Brain pericyte (primary cell): ENCODE data around the gene RNPS1.

Experiments
- DNase-seq: peaks from one replicate; pipeline ENCODE4 v3.0.0-alpha.2; 2012; ENCODE audit warnings: low read depth, low spot score

The RNPS1 gene

DNA sequence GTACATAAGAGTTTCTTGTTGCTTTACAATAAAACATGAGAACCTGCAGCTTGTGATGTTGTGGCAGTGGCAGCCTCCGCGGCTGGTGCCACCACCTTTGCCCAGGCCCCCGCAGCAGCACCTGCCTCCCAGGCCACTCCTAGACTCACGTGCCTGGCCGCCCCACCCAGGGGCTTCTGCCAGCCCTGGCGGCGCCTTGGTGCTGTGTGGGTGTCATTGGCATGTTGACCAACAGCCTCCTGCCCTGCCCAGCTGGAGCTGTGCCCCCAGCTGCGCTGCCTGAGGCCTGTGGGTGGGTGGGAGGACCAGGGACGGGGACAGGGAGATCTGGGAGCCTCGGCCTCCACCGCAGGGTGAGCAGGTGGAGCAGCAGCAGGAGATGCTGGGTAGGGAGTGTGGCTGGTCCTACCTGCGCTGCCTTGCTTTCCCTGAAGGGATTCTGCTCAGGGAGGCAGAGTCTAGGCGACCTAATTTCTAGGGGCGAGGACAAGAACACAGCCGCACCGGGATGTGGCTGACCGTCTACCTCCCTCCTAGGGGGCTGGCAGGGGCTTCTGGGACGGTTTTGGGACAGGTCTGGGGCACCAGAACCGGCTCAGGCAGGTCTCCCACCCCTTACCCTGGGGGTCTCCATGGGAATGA, 32.1 kb downstream of the RNPS1 start:
- no peak for DNase-seq

DNA sequence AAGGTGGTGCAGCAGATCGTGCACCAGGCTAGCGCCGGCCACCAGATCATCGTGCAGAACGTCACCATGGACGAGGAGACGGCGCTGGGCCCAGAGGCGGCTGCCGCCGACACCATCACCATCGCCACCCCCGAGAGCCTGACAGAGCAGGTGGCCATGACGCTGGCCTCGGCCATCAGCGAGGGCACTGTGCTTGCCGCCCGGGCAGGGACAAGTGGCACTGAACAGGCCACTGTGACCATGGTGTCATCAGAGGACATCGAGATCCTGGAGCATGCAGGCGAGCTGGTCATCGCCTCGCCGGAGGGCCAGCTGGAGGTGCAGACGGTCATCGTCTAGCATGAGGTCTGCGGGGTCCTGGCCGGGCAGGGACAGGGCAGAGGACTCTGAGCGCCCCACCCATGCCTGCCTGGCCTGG, 32.7 kb downstream of the RNPS1 start:
- no peak for DNase-seq

DNA sequence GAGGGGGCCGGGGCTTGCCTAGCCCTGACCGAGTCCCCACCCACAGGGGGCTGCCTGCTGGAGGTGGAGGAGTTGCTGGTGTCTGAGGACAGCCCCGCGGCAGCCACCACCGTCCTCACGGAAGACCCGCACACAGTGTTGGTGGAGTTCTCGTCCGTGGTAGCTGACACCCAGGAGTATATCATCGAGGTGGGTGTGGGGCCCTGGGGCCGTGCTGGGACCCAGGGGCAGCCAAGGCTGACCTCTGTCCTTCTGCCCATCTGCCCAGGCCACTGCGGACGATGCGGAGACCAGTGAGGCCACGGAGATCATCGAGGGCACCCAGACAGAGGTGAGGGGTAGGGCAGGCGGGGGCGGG, 33.1 kb downstream of the RNPS1 start:
- DNase-seq: no peak

DNA sequence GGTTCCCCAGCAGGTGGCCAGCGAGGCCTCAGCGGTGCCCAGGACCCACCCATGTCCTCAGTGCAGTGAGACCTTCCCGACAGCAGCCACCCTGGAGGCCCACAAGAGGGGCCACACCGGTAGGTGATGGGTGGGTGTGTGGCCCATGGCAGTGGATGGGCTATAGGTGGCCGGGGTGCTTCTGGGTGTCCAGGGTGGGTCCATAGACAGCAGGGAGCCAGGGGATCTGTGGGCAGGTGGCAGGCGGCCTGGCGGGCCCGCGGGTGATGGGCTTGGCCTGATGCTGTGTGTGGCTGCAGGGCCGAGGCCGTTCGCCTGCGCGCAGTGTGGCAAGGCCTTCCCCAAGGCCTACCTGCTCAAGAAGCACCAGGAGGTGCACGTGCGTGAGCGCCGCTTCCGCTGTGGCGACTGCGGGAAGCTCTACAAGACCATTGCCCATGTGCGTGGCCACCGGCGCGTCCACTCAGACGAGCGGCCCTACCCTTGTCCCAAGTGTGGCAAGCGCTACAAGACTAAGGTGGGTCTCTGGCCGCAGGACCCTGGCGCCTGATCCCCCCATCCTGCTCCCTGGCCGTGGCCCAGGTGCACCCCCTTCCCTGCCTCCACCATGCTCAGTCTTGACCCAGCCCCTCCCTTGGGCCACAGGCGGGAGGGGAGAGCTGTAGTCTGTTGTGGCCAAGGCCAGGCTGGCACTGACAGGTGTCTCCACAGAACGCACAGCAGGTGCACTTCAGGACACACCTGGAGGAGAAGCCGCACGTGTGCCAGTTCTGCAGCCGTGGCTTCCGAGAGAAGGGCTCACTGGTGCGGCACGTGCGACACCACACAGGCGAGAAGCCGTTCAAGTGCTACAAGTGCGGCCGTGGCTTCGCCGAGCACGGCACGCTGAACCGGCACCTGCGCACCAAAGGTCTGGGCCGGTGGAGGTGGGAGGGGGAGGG, 33.8 kb downstream of the RNPS1 start:
- DNase-seq: no peak

DNA sequence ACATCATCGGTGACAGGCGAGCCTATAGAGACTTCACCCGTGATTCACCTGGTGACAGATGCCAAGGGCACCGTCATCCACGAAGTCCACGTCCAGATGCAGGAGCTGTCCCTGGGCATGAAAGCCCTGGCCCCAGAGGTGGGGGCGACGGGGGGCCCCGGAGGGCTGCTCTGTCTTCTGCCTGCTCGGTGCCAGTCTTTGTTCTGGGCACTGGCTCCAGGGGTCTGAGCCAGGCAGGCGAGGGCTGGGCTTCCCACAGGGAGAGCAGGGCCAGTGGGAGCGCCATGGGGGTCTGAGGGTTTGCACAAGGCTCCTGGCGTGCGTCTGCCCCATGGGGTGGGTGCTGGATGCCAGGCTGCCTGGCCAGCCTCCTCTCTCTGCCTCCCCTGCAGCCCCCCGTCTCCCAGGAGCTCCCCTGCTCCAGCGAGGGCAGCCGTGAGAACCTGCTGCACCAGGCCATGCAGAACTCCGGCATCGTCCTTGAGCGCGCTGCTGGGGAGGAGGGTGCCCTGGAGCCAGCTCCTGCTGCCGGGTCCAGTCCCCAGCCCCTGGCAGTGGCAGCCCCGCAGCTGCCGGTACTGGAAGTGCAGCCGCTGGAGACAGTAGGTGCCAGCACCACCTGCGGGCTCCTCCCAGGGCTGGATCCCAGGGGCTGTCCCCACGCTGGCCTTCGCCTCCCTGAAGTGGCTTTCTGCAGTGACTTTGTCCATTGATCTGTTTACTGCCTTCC, 34.7 kb downstream of the RNPS1 start:
- DNase-seq: no peak

DNA sequence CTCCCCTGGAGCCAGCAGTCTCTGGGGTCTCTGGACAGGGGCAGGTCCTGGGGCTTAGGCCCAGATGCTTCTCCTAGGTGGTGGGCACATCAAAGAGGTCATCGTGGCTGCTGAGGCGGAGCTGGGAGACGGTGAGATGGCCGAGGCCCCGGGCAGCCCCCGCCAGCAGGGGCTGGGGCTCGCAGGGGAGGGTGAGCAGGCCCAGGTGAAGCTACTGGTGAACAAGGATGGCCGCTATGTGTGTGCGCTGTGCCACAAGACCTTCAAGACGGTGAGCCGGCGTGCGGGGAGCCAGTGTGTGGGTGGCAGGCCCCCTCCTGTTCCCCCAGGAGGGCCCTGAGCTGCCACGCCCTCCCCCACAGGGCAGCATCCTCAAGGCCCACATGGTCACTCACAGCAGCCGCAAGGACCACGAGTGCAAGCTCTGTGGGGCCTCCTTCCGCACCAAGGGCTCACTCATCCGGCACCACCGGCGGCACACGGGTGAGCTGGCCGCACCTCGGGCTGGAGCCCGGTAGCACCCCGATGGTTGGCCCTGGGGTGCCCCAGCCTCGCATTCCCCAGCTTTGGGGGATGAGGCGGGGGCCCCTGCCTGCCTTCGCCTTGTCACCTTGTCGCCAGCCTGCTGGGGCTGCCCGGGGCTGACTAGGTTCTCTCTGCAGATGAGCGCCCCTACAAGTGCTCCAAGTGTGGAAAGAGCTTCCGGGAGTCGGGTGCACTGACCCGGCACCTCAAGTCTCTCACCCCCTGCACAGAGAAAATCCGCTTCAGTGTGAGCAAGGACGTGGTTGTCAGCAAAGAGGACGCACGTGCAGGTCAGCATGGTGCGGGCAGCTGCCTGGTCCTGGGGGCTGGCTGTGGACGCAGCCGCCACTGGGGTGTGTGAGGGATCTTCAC, 35.6 kb downstream of the RNPS1 start:
- no peak for DNase-seq

DNA sequence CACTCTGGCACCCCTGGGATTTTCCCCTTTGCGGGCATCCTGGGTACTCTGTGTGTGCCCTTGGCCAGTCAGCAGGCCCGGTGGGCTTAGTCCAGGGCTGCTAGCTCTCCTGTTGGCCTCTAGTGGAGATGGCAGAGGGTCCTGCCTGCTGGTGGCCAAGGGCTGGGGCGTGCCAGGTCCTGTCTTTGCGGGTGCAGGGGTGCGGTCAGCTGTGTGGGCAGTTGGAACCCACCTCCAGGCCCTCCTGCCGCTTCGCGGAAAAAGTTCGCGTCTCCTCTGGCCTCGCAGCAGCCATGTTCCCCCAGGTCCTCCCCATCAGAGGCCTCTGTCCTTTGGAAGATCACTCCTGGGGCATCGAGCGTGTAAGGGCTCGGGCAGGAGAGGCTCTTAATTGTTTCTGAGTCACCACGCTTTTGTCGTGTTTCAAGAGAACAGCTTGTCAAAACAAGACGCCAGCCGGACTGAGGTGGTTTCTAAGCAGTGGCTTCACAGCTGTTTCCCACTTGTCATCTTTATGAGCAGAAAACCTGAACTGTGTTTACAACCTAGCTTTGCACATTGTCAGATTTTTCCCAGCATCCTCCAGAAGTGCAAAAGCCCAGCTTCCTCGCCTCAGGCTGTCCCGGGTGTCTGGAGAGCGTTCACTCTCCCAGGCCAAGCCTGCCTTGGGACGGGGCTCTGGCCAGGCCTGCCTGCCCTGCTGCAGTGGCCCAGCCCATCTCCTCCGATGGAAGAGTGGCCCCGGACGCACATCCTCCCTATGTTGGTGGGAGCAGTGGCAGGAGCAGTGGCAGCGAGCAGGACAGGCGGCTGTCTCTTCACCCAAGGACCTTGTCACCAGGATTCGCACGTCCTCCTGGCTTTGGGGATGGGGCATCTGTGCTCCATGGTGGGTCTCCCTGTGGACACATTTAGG, 36.7 kb downstream of the RNPS1 start:
- no peak for DNase-seq

DNA sequence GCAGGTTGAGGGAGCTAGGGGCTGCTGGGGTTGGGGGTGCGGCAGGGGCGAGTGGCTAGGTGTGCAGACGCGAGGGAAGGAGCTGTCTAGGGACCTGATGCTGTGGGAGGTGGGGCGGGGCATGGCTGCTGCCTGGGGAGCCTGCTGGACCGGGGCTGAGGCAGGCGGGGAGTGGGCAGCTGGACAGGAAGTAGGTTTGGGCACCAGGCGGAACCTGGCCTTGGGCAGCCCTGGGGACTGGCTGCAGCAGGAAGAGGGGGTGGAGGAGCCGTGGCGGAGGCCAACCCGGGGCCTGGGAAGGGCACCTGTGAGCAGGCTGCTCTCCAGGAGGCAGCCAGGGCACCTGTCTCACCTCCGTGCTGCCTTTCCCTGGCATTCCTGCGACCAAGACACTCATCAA, 37.5 kb downstream of the RNPS1 start:
- DNase-seq: no peak

DNA sequence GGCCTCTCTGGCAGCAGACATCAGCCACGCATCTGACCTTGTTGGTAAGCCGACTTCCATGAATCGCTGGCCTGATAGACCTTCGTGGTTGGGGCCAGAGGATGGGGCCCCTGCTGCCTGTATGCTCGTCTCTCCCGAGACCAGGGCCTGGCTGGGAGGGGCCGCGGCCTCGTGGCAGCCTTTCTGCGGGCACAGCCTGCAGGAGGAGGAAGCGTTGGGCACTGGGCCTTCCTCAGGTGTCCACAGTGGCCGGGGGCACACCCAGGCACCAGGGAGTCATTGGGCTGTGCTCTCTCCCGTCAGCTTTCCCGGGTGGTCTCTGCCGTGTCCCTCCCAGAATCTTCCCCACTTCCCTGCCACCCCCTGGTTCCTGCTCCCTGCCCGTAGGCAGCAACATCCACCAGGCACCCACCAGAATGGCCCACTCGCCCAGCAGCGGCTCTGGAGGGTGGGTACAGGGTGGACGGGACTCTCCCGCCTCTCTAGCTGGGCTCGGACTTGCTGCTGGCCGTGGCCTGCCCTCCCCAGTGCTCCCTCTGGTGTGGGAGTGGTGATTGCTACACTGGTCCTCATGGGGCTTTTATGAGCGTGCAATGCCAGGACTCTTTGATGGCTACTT, 38.2 kb downstream of the RNPS1 start:
- no peak for DNase-seq

DNA sequence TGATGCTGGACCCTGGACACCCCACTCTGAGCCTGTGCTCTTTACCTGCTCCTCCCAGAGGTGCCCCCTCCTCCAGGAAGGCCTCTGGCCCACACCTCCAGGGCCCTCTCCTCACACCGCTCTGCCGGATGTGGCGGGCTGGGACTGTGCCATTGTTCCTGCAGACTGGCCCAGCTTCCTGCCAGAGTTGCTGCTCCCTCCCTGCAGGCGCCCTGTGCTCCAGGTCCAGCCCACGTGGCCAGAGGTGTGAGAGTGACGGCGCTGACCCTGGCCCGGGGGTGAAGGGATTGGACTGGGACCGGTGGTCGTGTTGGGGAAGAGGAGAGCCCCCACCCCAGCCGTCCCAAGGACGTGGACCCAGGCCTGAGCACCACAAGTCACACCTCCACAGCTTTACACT, 38.8 kb downstream of the RNPS1 start:
- no peak for DNase-seq

DNA sequence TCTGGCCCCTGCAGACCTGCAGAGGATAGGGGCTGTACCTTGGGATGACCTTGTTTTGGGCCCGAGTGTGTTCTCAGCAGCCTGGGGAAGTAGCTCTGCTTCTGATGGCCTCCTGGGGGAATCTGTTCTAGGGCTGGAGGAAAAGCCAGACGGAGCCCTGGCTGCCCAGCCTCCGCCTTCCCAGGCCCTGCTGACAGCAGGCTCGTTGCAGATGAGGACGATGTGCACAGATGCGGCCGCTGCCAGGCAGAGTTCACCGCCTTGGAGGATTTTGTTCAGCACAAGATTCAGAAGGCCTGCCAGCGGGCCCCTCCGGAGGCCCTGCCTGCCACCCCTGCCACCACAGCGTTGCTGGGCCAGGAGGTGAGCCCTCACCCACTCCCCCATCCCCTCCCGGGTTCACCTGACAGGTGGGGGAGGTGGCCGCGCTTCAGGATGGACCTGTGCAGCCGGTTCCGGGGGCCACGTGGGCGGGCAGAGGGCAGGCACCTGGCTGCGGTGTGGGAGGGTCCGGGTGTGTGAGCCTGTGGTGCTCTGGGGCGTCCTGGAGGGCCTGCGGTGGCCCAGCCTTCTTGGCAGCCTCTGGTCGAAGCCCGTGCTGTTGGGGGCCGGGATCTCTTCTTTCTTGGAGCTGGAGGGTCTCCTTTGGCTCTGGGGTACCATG, 39.6 kb downstream of the RNPS1 start:
- DNase-seq: no peak

DNA sequence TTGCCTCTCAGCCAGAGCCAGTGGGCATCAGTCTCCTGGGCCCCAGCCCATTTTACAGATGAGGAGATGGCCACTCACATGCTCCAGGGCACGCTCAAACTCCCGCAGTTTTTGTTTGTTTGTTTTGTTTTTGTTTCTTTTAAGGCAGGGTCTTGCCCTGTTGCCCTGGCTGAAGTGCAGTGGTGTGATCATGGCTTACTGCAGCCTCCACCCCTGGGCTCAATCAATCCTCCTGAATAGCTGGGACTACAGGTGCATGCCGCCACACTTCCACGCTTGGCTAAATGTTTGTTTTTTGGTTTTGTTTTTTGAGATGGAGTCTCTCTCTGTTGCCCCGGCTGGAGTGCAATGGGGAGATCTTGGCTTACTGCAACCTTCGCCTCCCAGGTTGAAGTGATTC, 41.0 kb downstream of the RNPS1 start:
- DNase-seq: no peak

DNA sequence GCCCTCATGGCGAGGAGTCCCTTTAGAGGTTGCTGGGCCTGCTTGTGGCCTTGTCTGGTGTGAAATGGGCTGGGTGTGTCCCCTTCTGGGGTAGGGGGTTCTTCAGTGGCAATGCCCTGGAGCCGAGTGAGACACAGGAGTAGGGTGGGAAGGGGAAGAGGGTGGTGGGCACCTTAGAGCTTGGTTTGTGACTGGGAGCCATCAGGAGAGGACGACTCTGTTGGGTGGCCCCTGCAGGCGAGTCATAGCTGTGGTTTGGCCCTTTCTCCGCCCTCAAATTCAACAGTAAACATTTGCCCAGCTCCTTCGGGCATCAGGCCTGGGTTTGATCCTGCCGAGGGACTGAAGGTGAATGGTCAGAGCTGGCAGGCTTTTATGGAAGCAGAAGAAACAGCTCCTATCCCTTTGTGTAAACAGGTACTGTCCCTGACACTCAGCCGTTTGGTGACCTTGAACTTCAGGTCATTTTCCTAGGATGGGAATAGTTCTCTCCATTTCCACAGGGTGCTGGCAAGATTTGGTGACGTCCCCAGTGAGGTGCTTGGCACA, 41.6 kb downstream of the RNPS1 start:
- no peak for DNase-seq

DNA sequence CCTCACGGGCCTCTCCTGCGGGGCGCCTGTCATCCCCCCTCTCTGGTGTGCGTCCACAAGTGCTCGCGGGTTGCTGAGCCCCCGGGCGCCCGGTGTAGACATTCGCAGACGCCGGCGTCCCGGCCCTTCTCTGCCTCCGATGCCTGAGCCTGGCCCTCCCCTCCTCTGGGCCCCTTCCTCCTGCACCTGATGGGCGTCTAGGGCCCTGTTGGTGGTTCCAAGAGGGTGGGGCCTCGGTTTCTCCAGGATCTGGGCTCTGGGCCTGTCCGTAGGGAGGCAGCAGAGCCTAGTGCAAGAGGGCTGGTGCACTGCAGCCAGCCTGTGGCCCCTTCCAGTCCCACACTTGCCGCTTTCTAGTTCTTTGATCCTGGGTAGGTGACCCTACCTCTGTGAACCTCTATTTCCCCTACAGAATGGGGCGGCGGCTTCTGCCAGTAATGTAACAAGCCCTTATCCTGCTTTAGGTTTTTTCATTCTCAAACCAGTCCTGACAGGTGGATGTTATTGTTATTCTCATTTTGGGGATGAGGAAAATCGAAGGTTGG, 43.9 kb downstream of the RNPS1 start:
- DNase-seq: no peak

DNA sequence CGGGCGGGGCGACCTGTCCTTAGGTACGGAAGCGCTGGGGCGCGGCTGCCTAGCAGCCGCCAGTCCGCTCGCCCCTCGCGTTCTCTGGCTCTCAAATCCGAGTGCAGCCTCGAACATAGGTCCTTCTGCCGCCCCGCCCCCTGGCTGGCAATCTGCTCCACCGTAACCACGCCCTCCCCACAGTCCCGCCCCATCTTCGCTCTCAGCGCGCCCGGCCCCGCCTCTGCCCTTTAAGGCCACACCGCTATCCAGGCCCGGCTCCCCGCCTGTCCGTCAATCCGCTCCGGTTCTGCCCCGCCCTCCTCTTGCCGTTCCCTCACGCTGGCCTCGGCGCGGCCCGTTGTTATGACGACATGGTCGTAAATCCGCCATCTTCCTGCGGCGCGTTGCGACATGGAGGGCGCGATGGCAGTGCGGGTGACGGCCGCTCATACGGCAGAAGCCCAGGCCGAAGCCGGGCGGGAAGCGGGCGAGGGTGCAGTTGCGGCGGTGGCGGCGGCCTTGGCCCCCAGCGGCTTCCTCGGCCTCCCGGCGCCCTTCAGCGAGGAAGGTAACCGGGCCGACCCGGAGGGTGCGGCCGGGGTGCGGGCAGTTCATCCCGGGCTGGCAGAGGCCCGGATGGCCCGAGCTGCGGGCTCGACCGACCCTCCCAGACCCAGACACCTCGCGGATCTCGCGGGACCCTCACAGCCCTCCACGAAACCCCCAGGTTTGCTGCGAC, 44.5 kb downstream of the RNPS1 start, which contains the start of gene E4F1:
Gene E4F1 (plus strand): TSS at position 371 of the 721 bp plus-strand sequence. CDS start 23 bp downstream, at position 394.
- DNase-seq: peak; percentile 98

DNA sequence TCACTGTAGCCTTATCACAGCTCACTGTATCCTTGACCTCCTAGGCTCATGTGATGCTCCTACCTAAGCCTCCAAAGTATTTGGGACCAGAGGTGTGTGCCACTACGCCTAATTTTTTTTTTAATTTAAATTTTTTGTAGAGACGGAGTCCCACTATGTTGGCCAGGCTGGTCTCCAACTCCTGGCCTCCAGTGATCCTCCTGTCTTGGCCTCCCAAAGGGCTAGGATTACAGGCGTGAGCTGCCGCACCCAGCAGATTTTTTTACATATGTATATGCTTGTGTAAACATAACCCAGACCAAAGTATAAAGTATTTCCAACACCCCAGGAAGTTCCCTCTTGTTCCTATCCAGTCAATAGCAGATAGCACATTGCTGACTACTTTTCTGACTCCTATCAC, 51.6 kb downstream of the RNPS1 start:
- no peak for DNase-seq

DNA sequence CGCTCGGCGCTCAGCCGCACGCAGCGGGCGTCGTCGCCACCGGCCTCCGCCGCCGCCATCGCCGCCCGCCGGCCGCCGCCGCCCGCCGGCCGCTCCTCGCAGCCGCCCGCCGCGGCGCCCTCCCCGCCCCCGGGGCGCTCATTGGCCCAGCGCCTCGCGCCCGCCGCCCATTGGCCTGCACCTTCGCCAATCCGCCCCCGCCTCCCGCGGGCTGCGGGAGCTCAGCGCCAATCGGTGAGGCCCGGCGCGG, 53.3 kb downstream of the RNPS1 start, which contains the start of gene PGP:
Gene PGP (minus strand): TSS at position 122 of the 250 bp plus-strand sequence. CDS start 63 bp downstream, at position 59.
- no peak for DNase-seq
